ENCODE data around the gene CEACAM18.

DNA sequence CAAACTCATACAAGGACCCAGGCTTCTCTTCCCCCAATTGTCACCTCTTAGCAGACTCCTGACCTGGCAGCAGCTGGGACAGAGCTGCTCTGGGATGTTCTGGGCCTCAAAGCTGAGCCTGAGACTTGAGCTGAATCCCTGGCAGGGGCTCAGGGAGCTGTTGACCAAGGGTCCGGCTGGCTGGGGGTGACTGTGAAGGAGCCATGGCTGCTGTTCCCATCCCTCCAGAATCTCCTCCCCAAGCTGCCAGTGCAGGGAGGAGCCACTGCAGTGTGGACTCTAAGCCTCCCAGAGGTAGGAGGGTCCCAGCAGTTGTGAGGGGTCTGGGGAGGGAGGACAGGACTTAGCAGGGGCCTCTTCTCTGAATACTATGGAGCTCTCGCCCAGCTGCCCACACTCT lies 51.0 kb downstream of the CEACAM18 start:
- TF ChIP-seq YY1 (IDR thresholded peaks at IDR 0.05; ENCODE audit: insufficient read depth, insufficient read length) (no peak), ZNF274 (IDR thresholded peaks at IDR 0.05; ENCODE audit: low read depth, low read length) (no peak)
